Heart left ventricle (tissue), 16 donors: ENCODE data around the gene TRPT1. TPM values are rescaled to one million over a fixed set of nuclear protein-coding genes. Genes with fewer than 3 reads are reported as not detected.

Source experiments
- ATAC-seq, 4 donors: fragments of 200-7000 bp; cut with Tn5 transposase; one replicate each; pipeline ENCODE4 v1.9.1; 2020 to 2022; ENCODE audit warnings: moderate library complexity in 4 of 4, mild to moderate bottlenecking in 3 of 4, moderate number of reproducible peaks in 1 of 4
- DNase-seq, 5 donors: peaks; one replicate each; pipeline ENCODE4 v3.0.0-alpha.2; 2020
- H3K27ac ChIP-seq, 12 donors: fragments of 200-600 bp; sonication (generic) in 4 of 12; one replicate each; pipeline versions ENCODE4 v1.5.0 to v1.8.0; 2016 to 2022; ENCODE audit warnings: mild to moderate bottlenecking in 2 of 12
- H3K27me3 ChIP-seq, 9 donors: fragments of 200-600 bp; sonication (generic) in 2 of 9; one replicate each; pipeline versions ENCODE4 v1.5.1 to v1.8.0; 2016 to 2022; ENCODE audit warnings: mild to moderate bottlenecking in 3 of 9
- H3K36me3 ChIP-seq, 9 donors: fragments of 200-600 bp; sonication (generic) in 2 of 9; one replicate each; pipeline versions ENCODE4 v1.5.0 to v1.8.0; 2018 to 2022; ENCODE audit warnings: mild to moderate bottlenecking in 2 of 9
- H3K4me1 ChIP-seq, 12 donors: fragments of 200-600 bp; sonication (generic) in 4 of 12; one replicate each; pipeline versions ENCODE4 v1.5.0 to v1.8.0; 2016 to 2022; ENCODE audit warnings: mild to moderate bottlenecking in 3 of 12
- H3K4me3 ChIP-seq, 12 donors: fragments of 200-600 bp; sonication (generic) in 4 of 12; one replicate each; pipeline versions ENCODE4 v1.5.0 to v1.8.0; 2017 to 2022; ENCODE audit warnings: mild to moderate bottlenecking in 9 of 12, moderate library complexity in 4 of 12
- H3K9me3 ChIP-seq, 12 donors: fragments of 200-600 bp; sonication (generic) in 4 of 12; one replicate each; pipeline versions ENCODE4 v1.5.0 to v1.8.0; 2016 to 2022; ENCODE audit warnings: mild to moderate bottlenecking in 1 of 12
- POLR2A ChIP-seq, 2 donors: fragments of 450-650 bp; IDR thresholded peaks; one replicate each; pipeline ENCODE4 v1.6.1; 2017; ENCODE audit warnings: antibody characterized with exemption in 2 of 2, mild to moderate bottlenecking in 2 of 2, moderate library complexity in 2 of 2
- WGBS, 4 donors: extraction: QIAGEN DNeasy Blood & Tissue Kit in 2 of 4; methylation state at CpG; one replicate each; pipeline versions ENCODE4 v1.1.5 to v1.1.7; 2013 to 2018; 5-methylcytosine and 5-hydroxymethylcytosine counted together
- intact Hi-C, 10 donors: fragments of 100-400 bp; cut with DNase I; formaldehyde crosslinking; loops; one replicate each; pipeline versions ENCODE4 v1.11.1 to v1.14.2; 2022
- polyA plus RNA-seq, 2 donors: library from polyadenylated mRNA; stranded (reverse); fragments of 200-250 nt; gene quantifications; one replicate each; pipeline ENCODE4 v1.2.3, GENCODE V29; 2013
- total RNA-seq, 9 donors: library from RNA; depleted of rRNA in 2 of 9; stranded (reverse); fragments of >200 nt in 2 of 9; fragmentation: NEBNext Ultra II Directional in 3 of 9; extraction: Animal tissue kit (Norgen Biotek cat#: 25700) in 3 of 9; gene quantifications; one replicate each; pipeline versions ENCODE4 v1.1.0 to v1.2.4, GENCODE V29; 2016 to 2023
- TF ChIP-seq, protein P1 (sequence below), 12 donors: fragments of 200-600 bp; sonication (generic) in 4 of 12; IDR thresholded peaks; one replicate each; pipeline versions ENCODE4 v1.5.0 to v1.8.0; 2018 to 2022; ENCODE audit warnings: antibody characterized with exemption in 12 of 12, mild to moderate bottlenecking in 5 of 12
- donor health status: ischemic (EF 13 %, LVEDD 7.1; RV severe dilation, severe dysfunction).
- donor health status: healthy with polysubstance abuse.
- donor health status: DM: no; HTN: yes; CAD: no.
- donor health status: DM: no; HTN: no; CAD: no.
- donor health status: ischemic (EF 25% LVEDD 6.9; RV normal size, moderate dysfunction).
- donor health status: ischemic (EF 25% LVEDD 5.7; RV mildly dilated, moderate dysfunction).
- donor health status: healthy.
- donor health status: DM: yes; HTN: yes; CAD: no.
- donor health status: ischemic (EF 35%, LVEDD 5.7; RV mildly dilated, moderate dysfunction).
- donor health status: nonischemic (EF 11% LVEDD 7.7; RV severe dilation, severe dysfunction).
- donor health status: DM: yes; HTN: yes; CAD: no.
- donor health status: PGD.
- donor health status: ischemic (EF 29% LVEDD 5.4; RV normal size, mild dysfunction).
- donor health status: nonischemic (EF 23%, LVEDD 6.1; RV moderate dilation, normal function).

The TRPT1 gene
- total and polyA plus RNA-seq, 11 donors = 51.2 to 146 (median 65.3) TPM

DNA sequence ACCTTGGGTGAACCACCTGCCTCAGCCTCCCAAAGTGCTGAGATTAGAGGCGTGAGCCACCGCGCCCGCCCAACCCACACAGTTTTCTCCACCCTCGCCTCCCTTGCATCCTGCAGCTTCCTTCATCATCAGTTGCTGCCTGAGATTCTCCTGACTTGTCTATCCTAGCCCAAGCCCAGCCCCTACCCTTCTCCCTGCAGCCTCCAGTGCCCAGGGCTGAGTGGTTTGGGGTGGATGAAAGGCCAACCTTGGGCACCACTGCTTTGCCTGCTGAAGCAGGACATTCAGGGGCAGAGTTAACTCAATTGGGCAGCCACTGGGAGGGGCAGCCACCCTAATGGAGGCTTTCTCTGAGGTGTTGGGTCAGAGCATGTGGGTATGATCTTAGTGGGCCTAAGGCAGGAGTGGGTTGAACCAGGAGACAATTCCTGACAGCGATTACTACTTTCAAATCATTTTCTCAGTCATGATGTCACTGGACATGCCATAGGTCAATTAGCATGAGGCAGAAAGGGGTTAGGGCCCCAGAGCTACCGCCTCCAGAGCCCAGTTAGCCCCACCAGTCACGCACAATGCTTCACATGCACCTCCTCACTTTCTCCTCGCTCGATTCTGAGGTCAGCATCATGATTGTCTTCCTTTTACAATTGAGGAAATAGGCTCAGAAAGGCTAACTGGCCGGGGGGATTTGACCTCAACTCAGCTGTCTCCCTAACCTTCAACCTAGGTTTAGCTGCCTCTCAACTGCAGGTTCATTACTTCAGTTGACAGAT lies 13.9 kb upstream of the TRPT1 start:
- peak overlapping the region in 11 of 12 donors; percentile 47 to 99 (median 80) for H3K4me3 ChIP-seq
- H3K36me3 ChIP-seq = peaks cover 0 to 40% (median 30%) of the 10 kb centered on the region in 9 donors
- peaks cover 0 to 69% (median 34%) of the 10 kb centered on the region in 12 donors for H3K4me1 ChIP-seq
- 82 to 87% (median 84%) methylated on average over 11 of the region's 11 CpGs for WGBS, 4 donors
- H3K9me3 ChIP-seq = no peaks in the 10 kb centered on the region
- DNase-seq = peak in 1 of 5 donors; percentile 34
- ATAC-seq = no peak
- TF ChIP-seq POLR2A (IDR thresholded peaks at IDR 0.05) = no peak
- TF ChIP-seq, protein P1, sequence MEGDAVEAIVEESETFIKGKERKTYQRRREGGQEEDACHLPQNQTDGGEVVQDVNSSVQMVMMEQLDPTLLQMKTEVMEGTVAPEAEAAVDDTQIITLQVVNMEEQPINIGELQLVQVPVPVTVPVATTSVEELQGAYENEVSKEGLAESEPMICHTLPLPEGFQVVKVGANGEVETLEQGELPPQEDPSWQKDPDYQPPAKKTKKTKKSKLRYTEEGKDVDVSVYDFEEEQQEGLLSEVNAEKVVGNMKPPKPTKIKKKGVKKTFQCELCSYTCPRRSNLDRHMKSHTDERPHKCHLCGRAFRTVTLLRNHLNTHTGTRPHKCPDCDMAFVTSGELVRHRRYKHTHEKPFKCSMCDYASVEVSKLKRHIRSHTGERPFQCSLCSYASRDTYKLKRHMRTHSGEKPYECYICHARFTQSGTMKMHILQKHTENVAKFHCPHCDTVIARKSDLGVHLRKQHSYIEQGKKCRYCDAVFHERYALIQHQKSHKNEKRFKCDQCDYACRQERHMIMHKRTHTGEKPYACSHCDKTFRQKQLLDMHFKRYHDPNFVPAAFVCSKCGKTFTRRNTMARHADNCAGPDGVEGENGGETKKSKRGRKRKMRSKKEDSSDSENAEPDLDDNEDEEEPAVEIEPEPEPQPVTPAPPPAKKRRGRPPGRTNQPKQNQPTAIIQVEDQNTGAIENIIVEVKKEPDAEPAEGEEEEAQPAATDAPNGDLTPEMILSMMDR (IDR thresholded peaks at IDR 0.05) = no peak
- H3K27me3 ChIP-seq = no peaks in the 10 kb centered on the region
- peak overlapping the region; percentile 95 to 100 (median 99) for H3K27ac ChIP-seq
- intact Hi-C loops = loop anchor here in 1 of 10 donors (2.0 kb wide), 1 partner anchor 65 kb away; the partner anchor contains the start of gene ESRRA

GRCh38 chr11:64238999-64239398 lies 13.0 kb upstream of the TRPT1 start:
- no peaks in the 10 kb centered on the region for H3K9me3 ChIP-seq
- no peak for ATAC-seq
- H3K27me3 ChIP-seq = no peaks in the 10 kb centered on the region
- DNase-seq = peak in 1 of 5 donors; percentile 46
- peaks cover 0 to 68% (median 35%) of the 10 kb centered on the region in 12 donors for H3K4me1 ChIP-seq
- intact Hi-C loops = no loop called here
- H3K27ac ChIP-seq = peak overlapping the region in 7 of 12 donors; percentile 18 to 100 (median 99)
- 82 to 89% (median 86%) methylated on average over 5 of the region's 5 CpGs for WGBS, 4 donors
- no peak for TF ChIP-seq POLR2A (IDR thresholded peaks at IDR 0.05)
- peaks cover 0 to 36% (median 27%) of the 10 kb centered on the region in 9 donors for H3K36me3 ChIP-seq
- H3K4me3 ChIP-seq = no peak overlapping the region

- Histone ChIP-seq H3K36me3 (peaks cover 0 to 26% (median 18%) of the 10 kb centered on the region in 9 donors), H3K27me3 (no peaks in the 10 kb centered on the region), H3K4me3 (no peak overlapping the region), H3K27ac (peak overlapping the region in 4 of 12 donors; percentile 5 to 99 (median 38)), H3K4me1 (peaks cover 0 to 70% (median 35%) of the 10 kb centered on the region in 12 donors), H3K9me3 (no peaks in the 10 kb centered on the region)
- 82 to 93% (median 92%) methylated on average over 6 to 9 of the region's 9 CpGs for WGBS, 4 donors
- TF ChIP-seq POLR2A (IDR thresholded peaks at IDR 0.05) = no peak
- TF ChIP-seq, protein P1 (IDR thresholded peaks at IDR 0.05) = no peak
- DNase-seq (peak in 1 of 5 donors; percentile 37), ATAC-seq (no peak)
- intact Hi-C loops = no loop called here
These were observed 12.1 kb upstream of the TRPT1 start for GRCh38 chr11:64238076-64238475.

GRCh38 chr11:64237484-64237951 lies 11.5 kb upstream of the TRPT1 start:
- Histone ChIP-seq H3K27me3 (no peaks in the 10 kb centered on the region), H3K9me3 (no peaks in the 10 kb centered on the region), H3K27ac (peak overlapping the region in 5 of 12 donors; percentile 2 to 99 (median 25)), H3K4me3 (no peak overlapping the region), H3K36me3 (peaks cover 0 to 25% (median 18%) of the 10 kb centered on the region in 9 donors), H3K4me1 (peaks cover 0 to 64% (median 31%) of the 10 kb centered on the region in 12 donors)
- ATAC-seq (no peak), DNase-seq (peak in 2 of 5 donors; percentile 22 to 63)
- 69 to 87% (median 73%) methylated on average over 12 of the region's 12 CpGs for WGBS, 4 donors
- TF ChIP-seq POLR2A (IDR thresholded peaks at IDR 0.05) = no peak
- TF ChIP-seq, protein P1 (IDR thresholded peaks at IDR 0.05) = no peak
- intact Hi-C loops = no loop called here
